ENCODE data around the gene QSOX2. TPM values are rescaled to one million over a fixed set of nuclear protein-coding genes. Genes with fewer than 3 reads are reported as not detected.

The QSOX2 gene
- total RNA-seq, 1 donor from 2014 or later: 20.7 TPM

DNA sequence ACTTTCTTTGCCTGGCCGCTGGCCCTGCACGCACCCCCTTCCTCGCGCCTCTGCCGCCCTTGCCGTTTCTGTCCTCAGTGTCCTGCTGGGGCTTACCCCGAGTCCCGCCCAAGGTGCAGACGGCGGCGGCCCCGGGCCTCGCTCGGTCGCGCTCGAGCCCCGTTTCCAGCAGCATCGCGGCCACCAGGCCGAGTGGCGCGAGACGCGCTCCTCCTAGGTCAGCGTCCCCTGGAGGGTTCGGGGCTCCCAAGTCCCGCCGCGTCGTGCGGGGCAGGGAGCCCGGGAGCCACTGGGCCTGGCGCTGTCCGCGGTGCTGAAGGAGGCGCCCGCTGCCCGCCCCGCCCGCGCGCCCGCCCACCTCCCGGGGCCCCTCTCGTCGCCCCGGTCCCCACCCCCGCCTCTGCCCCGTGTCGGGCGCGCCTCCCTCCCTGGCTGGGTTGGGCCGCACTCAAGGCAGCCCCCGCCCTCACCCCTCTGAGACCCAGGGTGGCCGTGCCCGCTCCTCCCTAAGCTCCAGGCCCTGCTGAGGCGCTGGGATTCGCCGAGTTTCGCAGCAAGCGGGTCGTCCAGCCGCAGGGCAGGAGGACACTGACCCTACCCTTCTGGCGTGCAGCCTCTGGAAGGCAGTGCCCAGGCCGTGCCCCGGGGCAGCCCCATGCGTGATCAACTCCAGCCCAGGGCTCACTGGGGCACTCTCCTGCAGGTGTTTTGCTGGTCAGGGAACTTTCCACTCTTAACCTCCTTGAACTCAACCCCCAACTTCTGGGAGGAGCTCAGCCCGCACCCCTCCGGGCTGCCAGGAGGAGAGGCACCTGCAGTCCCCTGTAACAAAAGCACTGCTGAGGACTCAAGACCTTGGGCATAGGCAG lies 40.5 kb downstream of the QSOX2 start, which contains the start of gene LHX3:
TSS of gene LHX3 (minus strand) at position 291 of the 869 bp plus-strand sequence. CDS start at position 175, 116 bp downstream.
- no peak for DNase-seq (ENCODE audit: low read depth)

- DNase-seq (ENCODE audit: low read depth): no peak
Observed at GRCh38 chr9:136204145-136204805, 41.3 kb downstream of the QSOX2 start.

DNA sequence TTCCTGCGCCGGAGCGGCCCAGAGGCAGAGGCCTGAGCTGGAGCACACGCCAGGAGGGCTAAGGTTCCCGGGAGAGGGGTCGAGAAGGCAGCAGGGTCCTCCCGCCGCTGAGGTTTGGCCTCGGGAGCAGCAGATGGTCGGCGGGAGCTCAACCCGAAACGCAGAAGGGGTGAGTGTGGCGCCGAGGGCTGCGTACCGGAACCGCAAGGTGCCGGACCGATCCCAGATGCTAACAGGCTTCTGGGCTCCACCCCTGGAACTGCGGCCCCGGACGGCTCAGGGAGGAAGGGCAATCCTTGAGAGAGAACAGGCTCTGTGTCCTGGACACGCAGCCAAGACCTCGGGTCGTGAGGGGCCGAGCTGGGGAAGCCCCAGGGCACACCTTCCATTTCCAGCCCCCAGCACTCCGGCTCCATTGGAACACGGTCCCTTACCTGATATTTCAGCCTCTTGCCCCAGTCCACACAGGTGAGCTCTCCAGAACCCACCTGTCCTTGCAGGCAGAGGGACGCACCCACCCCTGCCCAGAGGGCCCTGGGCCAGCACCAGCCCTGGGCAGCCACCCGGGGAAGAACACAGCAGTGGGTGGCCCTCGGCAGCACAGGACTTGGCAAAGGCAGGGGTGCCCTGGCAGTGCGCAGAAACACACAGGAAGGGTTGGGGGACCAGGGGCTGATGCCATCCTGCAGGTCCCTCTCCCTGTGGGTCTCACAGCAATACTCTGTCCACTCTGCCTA lies 42.0 kb downstream of the QSOX2 start:
- no peak for DNase-seq (ENCODE audit: low read depth)

DNA sequence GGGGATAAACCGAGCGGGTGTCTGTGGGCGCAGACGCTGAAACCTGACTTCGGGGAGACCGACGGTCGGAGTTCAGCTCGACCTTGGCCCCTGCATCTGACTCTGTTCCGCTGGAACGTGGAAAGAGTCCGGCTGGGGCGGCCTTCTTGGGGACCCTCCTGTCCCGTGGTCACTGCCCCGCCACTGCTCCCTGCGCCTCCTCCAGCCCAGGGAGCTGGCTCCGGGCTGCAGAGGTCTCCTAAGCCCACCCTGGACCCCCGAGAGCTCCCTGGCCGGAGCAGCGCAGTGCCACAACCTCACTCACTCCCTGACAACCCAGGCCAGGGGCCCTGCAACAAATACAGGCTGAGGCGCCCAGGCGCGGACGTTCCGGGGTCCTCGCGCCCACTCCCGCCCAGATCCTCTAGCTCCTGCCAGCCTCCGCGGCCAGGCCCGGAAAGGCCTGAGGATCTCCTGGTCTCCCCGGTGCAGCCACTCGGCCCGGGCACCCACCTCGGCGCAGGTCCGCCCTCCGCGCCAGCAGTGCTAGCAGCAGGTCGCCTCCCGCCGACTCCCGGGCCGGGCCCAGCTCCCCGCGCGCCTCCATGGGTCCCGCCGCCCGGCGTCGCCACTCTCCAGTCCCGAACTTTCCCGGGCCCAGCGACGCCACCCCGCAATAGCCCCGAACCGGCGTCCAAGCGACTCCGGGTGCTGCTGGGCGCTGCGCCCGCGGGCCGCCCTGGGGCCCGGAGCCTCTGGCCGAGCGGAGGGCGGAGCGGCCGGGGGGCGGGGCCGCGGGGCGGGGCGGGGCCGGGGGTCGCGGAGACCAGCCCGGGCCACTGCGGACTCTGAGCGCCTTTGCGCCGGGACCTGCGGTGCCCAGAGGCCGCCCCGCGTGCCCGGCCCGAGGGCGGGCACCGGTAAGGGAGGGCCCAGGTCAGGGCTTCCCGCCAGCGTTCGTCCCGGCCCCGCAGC lies 42.9 kb downstream of the QSOX2 start:
- no peak for DNase-seq (ENCODE audit: low read depth)

DNA sequence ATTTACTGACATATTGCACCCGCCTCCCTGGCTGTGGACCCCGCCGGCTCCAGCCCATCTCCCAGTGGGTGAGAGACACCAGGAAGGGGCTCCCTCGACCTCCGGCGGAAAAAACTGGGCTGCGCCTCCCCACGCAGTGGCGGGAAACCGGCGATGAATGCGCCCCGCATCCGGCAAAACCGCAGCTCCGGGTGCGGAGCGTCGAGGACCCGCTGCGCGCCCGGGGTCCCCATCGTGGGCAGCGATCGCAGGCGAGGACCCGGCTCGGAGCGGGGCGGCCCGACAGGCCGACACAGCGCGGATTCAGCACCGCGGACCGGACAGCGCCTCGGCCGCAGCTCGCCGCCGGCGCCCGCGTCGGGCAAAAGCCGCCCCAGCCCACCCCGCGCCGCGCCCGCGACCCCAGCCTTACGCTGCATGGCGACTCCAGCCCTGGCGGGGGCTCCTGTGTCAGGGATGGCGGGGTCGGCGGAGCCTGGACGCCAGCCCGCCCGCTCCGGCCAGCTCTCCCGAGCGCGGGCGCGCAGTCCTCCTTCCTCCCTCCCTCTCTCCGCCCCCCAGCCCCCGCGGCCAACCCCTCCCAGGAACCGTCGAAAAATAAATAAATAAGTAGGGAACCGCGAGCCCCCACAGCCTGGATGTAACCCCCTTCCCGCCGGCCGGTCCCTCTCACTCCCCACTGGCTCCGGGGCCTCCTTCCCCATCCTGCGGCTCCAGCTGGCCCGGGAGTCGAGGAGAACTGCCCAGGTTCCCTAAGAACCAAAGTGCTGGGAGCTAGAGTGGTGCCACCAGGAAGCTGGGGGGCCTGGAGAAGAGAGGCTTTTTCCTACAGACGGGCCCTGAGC lies 43.8 kb downstream of the QSOX2 start:
- DNase-seq (ENCODE audit: low read depth): no peak

DNA sequence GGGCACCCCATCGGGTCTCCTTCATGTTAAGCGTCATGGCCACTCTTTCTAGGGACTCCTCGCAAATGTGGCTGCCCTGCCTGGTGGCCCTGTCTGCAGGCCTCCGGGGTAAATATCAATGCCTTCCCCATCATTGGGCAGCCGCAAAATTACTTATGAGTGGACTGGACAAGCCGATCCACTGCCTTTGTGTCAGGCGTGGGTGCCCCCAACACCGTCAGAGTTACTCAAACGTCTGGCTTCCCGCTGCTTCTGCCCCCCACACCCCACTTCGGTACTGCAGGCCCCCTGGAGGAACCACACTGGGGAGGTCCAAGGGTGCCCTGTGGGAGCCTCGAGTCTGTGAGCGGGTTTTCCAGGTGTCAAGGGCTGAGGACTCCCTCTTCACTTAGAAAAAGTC lies 44.4 kb downstream of the QSOX2 start:
- no peak for DNase-seq (ENCODE audit: low read depth)

DNA sequence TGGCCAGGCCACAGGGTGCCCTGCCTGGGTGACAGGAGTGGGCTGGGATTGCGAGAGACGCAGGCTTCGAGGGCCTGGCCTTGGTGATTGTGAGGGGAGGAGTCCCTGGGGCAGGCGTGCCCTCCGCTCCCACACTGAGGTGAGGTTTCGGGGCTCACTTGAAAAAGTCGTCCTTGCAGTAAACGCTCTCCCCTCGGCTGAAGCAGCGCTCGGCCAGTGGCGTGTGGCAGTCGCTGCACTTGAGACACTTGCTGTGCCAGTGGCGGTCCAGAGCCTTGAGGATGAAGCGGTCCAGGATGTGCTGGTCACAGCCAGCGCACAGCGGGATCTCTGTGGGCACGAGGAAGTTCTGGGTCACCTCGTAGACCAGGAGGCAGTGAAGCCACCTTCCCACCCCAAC lies 45.2 kb downstream of the QSOX2 start:
- DNase-seq (ENCODE audit: low read depth): no peak

DNA sequence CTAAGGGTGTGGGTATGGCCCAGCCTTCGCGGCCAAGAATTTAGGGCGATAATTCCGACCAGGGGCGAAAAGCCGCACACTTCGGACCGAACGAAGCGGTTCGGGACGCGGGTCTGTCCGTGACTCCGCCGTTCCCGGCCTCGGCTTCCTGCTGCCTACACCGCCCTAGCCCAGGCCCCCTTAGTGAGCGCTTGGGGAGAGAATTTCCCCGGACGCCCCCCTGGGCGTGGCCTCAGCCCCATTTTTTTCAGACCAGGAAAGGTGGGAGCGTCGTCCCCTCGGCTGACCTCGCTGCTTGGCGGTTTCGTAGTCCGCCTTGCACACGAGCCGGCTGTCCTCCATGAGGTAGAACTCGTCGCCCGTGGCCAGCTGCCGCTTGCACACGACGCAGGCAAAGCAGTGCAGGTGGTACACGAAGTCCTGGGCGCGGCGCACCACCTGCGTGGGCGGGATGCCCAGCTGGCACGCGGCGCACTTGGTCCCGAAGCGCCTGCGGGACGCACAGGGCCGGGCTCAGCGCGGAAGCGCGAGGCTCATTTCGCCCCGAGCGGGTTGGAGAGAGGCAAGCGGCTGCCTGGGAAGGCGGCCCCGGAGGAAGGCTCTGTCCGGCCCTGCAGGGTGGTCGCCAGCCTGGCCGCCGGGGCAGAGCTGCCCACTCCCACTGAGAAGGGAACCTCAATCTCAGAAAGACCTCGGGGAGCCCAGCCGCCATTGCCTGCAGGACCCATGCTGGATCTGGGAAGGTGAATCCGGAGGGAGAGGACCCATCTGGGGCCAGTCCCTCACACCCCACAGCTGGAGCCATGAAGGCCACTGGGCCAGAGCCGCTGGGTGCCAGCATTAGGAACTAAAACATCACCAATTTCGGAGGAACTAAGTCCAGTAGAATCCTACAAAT lies 46.0 kb downstream of the QSOX2 start:
- no peak for DNase-seq (ENCODE audit: low read depth)

- no peak for DNase-seq (ENCODE audit: low read depth)
Observed at GRCh38 chr9:136198605-136199083, 47.0 kb downstream of the QSOX2 start.

GRCh38 chr9:136197930-136198604 lies 47.5 kb downstream of the QSOX2 start:
- DNase-seq (ENCODE audit: low read depth): no peak

GRCh38 chr9:136197084-136197875 lies 48.3 kb downstream of the QSOX2 start:
- DNase-seq (ENCODE audit: low read depth): no peak

DNA sequence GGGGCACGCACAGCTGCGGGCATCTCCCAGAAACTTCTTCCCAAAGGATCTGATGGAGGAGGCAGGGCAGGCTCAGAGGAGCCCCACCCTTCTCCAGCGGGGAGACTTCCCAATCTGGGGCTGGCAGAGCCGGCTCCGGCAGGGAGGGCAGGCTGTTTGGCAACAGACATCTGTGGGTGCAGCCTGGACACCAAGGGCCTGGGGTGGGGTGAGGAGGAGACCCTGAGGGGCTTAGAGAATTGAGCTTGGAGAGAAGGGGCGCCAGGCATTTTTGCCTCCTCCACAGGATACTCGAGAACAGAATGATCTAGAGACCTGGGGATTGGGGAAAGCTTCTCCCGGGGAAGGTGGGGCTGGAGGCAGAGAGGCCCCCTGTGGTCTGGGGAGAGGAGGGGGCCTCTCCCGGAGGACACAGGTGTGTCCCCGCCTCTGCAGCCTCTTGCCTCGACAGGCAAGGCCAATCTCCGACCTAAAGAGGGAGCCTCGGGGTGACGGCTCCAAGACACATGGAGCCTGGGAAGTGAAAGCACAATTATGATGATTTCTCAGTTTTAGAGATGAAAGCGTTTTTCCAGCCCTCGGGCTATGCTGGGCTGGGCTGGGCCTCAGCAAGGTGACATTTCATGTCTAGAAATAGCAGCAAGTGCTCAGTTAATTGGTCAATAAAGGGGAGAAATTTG lies 49.1 kb downstream of the QSOX2 start:
- DNase-seq (ENCODE audit: low read depth): no peak

DNA sequence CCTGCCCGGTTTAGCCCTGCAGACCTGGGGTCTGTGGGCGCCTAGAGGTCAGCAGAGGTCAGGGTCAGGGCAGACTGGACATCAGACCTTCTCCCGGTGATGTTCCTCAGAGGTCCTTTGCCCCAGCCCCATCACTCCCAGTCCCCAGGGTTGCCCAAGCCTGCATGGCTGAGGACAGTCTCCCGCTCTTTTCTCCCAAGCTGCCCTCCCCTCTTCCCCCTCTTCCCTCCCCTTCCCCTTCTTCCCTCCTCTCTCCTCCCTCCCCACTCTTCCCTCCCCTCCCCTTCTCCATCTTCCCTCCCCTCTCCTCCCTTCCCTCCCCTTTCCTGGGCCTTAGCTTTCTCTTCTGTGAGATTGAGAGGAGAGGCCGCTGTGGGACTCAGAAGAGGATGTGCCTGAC lies 51.1 kb downstream of the QSOX2 start:
- no peak for DNase-seq (ENCODE audit: low read depth)

GRCh38 chr9:136193891-136194279 lies 51.7 kb downstream of the QSOX2 start:
- no peak for DNase-seq (ENCODE audit: low read depth)

- DNase-seq (ENCODE audit: low read depth): no peak
Observed at GRCh38 chr9:136193127-136193890, 52.3 kb downstream of the QSOX2 start.

All from myocyte (in vitro differentiated cells).